ENCODE measurements around the gene INAVA. TPM values are rescaled to one million over a fixed set of nuclear protein-coding genes. Genes with fewer than 3 reads are reported as not detected.

INAVA gene
- total and polyA plus RNA-seq, 2 experiments from 2014 or later = 51.0 to 79.7 TPM

DNA sequence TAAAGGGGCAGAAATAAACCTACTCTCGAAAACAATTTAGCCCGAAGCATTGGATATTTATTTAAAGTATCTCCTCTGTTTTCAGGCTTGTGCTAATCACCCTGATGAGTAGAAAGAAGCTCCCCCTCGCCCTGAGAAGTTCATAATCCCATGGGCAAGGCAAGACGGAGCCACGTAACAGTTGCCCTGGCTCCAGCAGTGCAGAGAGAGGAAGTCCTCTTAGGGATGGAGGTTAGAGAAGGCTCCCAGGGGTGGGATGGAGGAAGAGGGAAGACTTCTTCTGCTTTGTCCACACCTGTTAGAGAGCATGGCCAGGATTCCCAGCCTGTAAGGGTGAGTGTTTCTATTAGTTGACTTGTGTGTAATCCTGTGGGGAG, 25.3 kb upstream of the INAVA start:
- Histone ChIP-seq H3K27me3 (no peaks in the 10 kb centered on the region), H3K9me2 (replicated peaks; ENCODE audit: insufficient read depth) (no peaks in the 10 kb centered on the region), H3K4me1 (ENCODE audit: insufficient read depth) (no peaks in the 10 kb centered on the region), H4K20me1 (ENCODE audit: insufficient read depth, poor library complexity, severe bottlenecking) (no peaks in the 10 kb centered on the region), H2AFZ (no peak overlapping the region), H3K27ac (no peak overlapping the region), H3K79me2 (no peaks in the 10 kb centered on the region), H3K9me3 (ENCODE audit: low read depth) (no peaks in the 10 kb centered on the region), H3K36me3 (replicated peaks; ENCODE audit: insufficient read depth, low read depth) (no peaks in the 10 kb centered on the region), H3K4me3 (no peak overlapping the region), H3K4me2 (no peak overlapping the region)
- DNase-seq (ENCODE audit: low spot score) = no peak
- TF ChIP-seq, protein P1, sequence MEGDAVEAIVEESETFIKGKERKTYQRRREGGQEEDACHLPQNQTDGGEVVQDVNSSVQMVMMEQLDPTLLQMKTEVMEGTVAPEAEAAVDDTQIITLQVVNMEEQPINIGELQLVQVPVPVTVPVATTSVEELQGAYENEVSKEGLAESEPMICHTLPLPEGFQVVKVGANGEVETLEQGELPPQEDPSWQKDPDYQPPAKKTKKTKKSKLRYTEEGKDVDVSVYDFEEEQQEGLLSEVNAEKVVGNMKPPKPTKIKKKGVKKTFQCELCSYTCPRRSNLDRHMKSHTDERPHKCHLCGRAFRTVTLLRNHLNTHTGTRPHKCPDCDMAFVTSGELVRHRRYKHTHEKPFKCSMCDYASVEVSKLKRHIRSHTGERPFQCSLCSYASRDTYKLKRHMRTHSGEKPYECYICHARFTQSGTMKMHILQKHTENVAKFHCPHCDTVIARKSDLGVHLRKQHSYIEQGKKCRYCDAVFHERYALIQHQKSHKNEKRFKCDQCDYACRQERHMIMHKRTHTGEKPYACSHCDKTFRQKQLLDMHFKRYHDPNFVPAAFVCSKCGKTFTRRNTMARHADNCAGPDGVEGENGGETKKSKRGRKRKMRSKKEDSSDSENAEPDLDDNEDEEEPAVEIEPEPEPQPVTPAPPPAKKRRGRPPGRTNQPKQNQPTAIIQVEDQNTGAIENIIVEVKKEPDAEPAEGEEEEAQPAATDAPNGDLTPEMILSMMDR (IDR thresholded peaks at IDR 0.05; ENCODE audit: poor library complexity) = no peak
- no peak for TF ChIP-seq EZH2 (IDR thresholded peaks at IDR 0.05; ENCODE audit: borderline replicate concordance)
- TF ChIP-seq EZH2phosphoT487 (IDR thresholded peaks at IDR 0.05; ENCODE audit: low read depth, severe bottlenecking, unreplicated experiment) = no peak
- 85% methylated on average over 5 of the region's 5 CpGs for WGBS (ENCODE audit: low lambda C conversion rate, missing lambda C conversion rate)

DNA sequence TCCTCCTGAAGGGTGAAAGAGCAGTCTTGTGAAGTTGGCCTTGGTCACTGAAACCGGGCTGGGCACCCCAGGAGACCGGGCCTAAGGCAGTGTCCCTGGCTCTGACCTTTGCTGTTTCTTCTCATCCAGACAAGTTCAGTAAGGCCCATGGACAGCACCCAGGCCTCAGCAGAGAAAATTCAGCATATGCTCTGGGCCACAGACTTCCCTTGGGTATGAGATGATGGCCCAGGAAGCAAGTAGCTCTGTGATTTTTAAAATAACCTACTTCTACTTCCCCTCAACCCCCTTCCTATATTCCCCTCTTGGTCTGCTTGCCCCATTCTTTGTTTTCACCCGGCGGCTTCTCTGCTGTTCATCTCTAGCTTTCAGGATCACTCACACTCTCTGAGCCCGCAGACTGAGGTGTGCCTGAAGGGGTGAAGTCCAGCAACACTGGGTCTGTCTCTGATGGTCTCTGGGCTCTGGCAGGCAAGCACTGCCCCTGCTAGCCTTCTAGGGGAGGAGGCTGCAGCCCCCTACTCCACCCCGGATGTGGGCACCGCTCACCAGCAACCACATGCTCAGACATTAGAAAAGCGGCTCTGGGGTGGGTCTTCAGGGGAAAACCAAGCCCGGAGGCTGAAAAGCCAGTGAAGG, 24.8 kb upstream of the INAVA start:
- H3K9me3 ChIP-seq (ENCODE audit: low read depth) = no peaks in the 10 kb centered on the region
- no peaks in the 10 kb centered on the region for H3K79me2 ChIP-seq
- WGBS (ENCODE audit: low lambda C conversion rate, missing lambda C conversion rate) = 91% methylated on average over 9 of the region's 9 CpGs
- TF ChIP-seq, protein P1 (IDR thresholded peaks at IDR 0.05; ENCODE audit: poor library complexity) = no peak
- TF ChIP-seq EZH2 (IDR thresholded peaks at IDR 0.05; ENCODE audit: borderline replicate concordance) (no peak), EZH2phosphoT487 (IDR thresholded peaks at IDR 0.05; ENCODE audit: low read depth, severe bottlenecking, unreplicated experiment) (no peak)
- no peaks in the 10 kb centered on the region for H3K36me3 ChIP-seq (replicated peaks; ENCODE audit: insufficient read depth, low read depth)
- no peak overlapping the region for H3K4me3 ChIP-seq
- no peak overlapping the region for H3K4me2 ChIP-seq
- H4K20me1 ChIP-seq (ENCODE audit: insufficient read depth, poor library complexity, severe bottlenecking) = no peaks in the 10 kb centered on the region
- no peaks in the 10 kb centered on the region for H3K4me1 ChIP-seq (ENCODE audit: insufficient read depth)
- H2AFZ ChIP-seq = no peak overlapping the region
- H3K27me3 ChIP-seq = no peaks in the 10 kb centered on the region
- H3K27ac ChIP-seq = no peak overlapping the region
- DNase-seq (ENCODE audit: low spot score) = no peak
- no peaks in the 10 kb centered on the region for H3K9me2 ChIP-seq (replicated peaks; ENCODE audit: insufficient read depth)

DNA sequence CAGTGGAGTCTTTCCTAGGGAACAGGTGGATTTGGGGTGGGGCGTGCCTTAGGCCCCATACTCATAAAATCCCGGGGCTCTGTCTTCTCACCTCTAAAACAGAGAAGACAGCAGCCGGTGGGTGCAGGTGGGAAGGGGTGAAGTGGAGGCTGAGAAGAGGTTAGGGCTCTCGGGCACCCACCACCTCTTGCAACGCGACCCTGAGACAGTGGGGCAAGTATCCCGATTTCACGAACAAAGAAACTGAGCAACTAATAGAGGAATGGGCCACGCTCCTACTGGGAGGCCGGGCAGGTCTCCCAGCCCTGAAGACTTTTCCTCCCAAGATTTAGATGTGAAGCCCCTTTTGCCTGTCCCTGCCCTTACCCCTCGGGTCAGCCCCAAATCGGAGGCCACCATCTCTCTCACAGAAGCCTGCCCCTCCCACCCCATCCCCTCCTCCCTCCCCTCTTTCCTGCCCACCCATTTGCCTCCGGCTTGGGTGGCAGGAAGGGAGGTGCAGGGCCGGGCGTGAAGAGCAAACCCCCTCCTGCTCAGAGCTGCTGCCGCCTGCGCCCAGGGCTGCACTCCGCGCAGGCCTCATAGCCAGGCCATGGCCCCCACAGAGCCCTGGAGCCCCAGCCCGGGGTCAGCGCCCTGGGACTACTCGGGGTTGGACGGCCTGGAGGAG, 22.1 kb upstream of the INAVA start, which contains the start of gene GPR25:
Gene GPR25, plus strand, starts transcription at position 536 of the 670 bp plus-strand sequence. Its CDS starts 57 bp downstream, at position 593.
- TF ChIP-seq EZH2phosphoT487 (IDR thresholded peaks at IDR 0.05; ENCODE audit: low read depth, severe bottlenecking, unreplicated experiment) = no peak
- TF ChIP-seq EZH2 (IDR thresholded peaks at IDR 0.05; ENCODE audit: borderline replicate concordance) = no peak
- TF ChIP-seq, protein P1 (IDR thresholded peaks at IDR 0.05; ENCODE audit: poor library complexity) = no peak
- no peaks in the 10 kb centered on the region for H3K79me2 ChIP-seq
- H3K9me3 ChIP-seq (ENCODE audit: low read depth) = no peaks in the 10 kb centered on the region
- H2AFZ ChIP-seq = no peak within 1 kb of the TSS
- WGBS (ENCODE audit: low lambda C conversion rate, missing lambda C conversion rate) = 97% methylated on average over 19 of the region's 23 CpGs
- no peak within 1 kb of the TSS for H3K4me3 ChIP-seq
- no peaks in the 10 kb centered on the region for H3K9me2 ChIP-seq (replicated peaks; ENCODE audit: insufficient read depth)
- DNase-seq (ENCODE audit: low spot score) = no peak
- H3K36me3 ChIP-seq (replicated peaks; ENCODE audit: insufficient read depth, low read depth) = no peaks in the 10 kb centered on the region
- no peak within 1 kb of the TSS for H3K4me2 ChIP-seq
- H3K4me1 ChIP-seq (ENCODE audit: insufficient read depth) = no peaks in the 10 kb centered on the region
- H4K20me1 ChIP-seq (ENCODE audit: insufficient read depth, poor library complexity, severe bottlenecking) = no peaks in the 10 kb centered on the region
- H3K27me3 ChIP-seq = no peaks in the 10 kb centered on the region
- H3K27ac ChIP-seq = no peak within 1 kb of the TSS
